Activated CD8-positive, alpha-beta memory T cell treated with anti-CD3 and anti-CD28 coated beads, Interleukin-2, amount 50 U/mL, for 1 hour (primary cell): ENCODE measurements around the gene DKK3.
"Not testable (repeated sequence)": the region's sequence is repeated elsewhere in the genome, so short reads cannot be mapped to it uniquely, and the experiment has no call there.

Experiments
- DNase-seq: peaks from one replicate; pipeline ENCODE4 v3.0.0-alpha.2; 2020; ENCODE audit errors: extremely low read depth

The DKK3 gene

GRCh38 chr11:12007769-12008737 lies at the start of gene DKK3:
DKK3 (minus strand) TSS chr11:12008626; CDS start chr11:12008582, 44 bp downstream.
- no peak for DNase-seq

GRCh38 chr11:12057299-12057980 lies 49.0 kb upstream of the DKK3 start:
- no peak for DNase-seq

GRCh38 chr11:12056119-12056518 lies 47.7 kb upstream of the DKK3 start:
- DNase-seq: no peak

- no peak for DNase-seq
Observed at GRCh38 chr11:12053606-12054361, 45.4 kb upstream of the DKK3 start.

GRCh38 chr11:12052676-12053605 lies 44.5 kb upstream of the DKK3 start:
- DNase-seq: no peak

GRCh38 chr11:12051287-12051662 lies 42.8 kb upstream of the DKK3 start:
- DNase-seq: no peak

GRCh38 chr11:12050470-12051286 lies 42.3 kb upstream of the DKK3 start:
- no peak for DNase-seq

GRCh38 chr11:12048936-12049790 lies 40.7 kb upstream of the DKK3 start:
- DNase-seq: no peak

- DNase-seq: no peak
Observed at GRCh38 chr11:12046636-12047236, 38.3 kb upstream of the DKK3 start.

GRCh38 chr11:12045914-12046635 lies 37.6 kb upstream of the DKK3 start:
- no peak for DNase-seq

- DNase-seq: no peak
Observed at GRCh38 chr11:12044799-12045198, 36.4 kb upstream of the DKK3 start.

GRCh38 chr11:12043959-12044791 lies 35.7 kb upstream of the DKK3 start:
- peak; percentile 11 for DNase-seq

GRCh38 chr11:12043221-12043620 lies 34.8 kb upstream of the DKK3 start:
- no peak for DNase-seq

GRCh38 chr11:12042215-12042676 lies 33.8 kb upstream of the DKK3 start:
- no peak for DNase-seq

- not testable (repeated sequence) for DNase-seq
Observed at GRCh38 chr11:12040719-12041118, 32.3 kb upstream of the DKK3 start.

- DNase-seq: no peak
Observed at GRCh38 chr11:12032968-12033367, 24.5 kb upstream of the DKK3 start.
